NAMALWA (cell line): ENCODE measurements around the gene LINGO3.
"Not testable (repeated sequence)": the region's sequence is repeated elsewhere in the genome, so short reads cannot be mapped to it uniquely, and the experiment has no call there.

Source experiments
- DNase-seq: peaks from one replicate; pipeline ENCODE4 v3.0.0-alpha.2; 2015; ENCODE audit warnings: low spot score

Gene LINGO3

GRCh38 chr19:2308114-2308556 is at the start of gene LINGO3:
TSS of gene LINGO3 (minus strand) at chr19:2308154. CDS start at chr19:2291776, 16,378 bp downstream.
- DNase-seq: no peak

GRCh38 chr19:2356036-2356646 is 48.2 kb upstream of the LINGO3 start:
- no peak for DNase-seq

- no peak for DNase-seq
These were observed 47.4 kb upstream of the LINGO3 start for GRCh38 chr19:2355168-2356035.

GRCh38 chr19:2354670-2355069 is 46.7 kb upstream of the LINGO3 start:
- no peak for DNase-seq

- no peak for DNase-seq
These were observed 46.1 kb upstream of the LINGO3 start for GRCh38 chr19:2353887-2354592.

GRCh38 chr19:2353159-2353886 is 45.4 kb upstream of the LINGO3 start:
- no peak for DNase-seq

GRCh38 chr19:2352121-2352520 is 44.2 kb upstream of the LINGO3 start:
- DNase-seq: no peak

- no peak for DNase-seq
These were observed 43.6 kb upstream of the LINGO3 start for GRCh38 chr19:2351591-2351990.

- DNase-seq: no peak
These were observed 42.7 kb upstream of the LINGO3 start for GRCh38 chr19:2350656-2351055.

- not testable (repeated sequence) for DNase-seq
These were observed 41.9 kb upstream of the LINGO3 start for GRCh38 chr19:2349818-2350217.

GRCh38 chr19:2345794-2346663 is 38.1 kb upstream of the LINGO3 start:
- DNase-seq: no peak

GRCh38 chr19:2345076-2345475 is 37.1 kb upstream of the LINGO3 start:
- no peak for DNase-seq

GRCh38 chr19:2344381-2344870 is 36.5 kb upstream of the LINGO3 start:
- DNase-seq: no peak

GRCh38 chr19:2343289-2343982 is 35.5 kb upstream of the LINGO3 start:
- no peak for DNase-seq

- no peak for DNase-seq
These were observed 34.8 kb upstream of the LINGO3 start for GRCh38 chr19:2342656-2343288.

GRCh38 chr19:2341982-2342381 is 34.0 kb upstream of the LINGO3 start:
- DNase-seq: no peak

GRCh38 chr19:2341244-2341751 is 33.3 kb upstream of the LINGO3 start:
- no peak for DNase-seq

GRCh38 chr19:2340496-2341243 is 32.7 kb upstream of the LINGO3 start:
- DNase-seq: no peak
